Measurements from ENCODE around the gene RICTOR.

RICTOR gene

GRCh38 chr5:39092581-39093351 lies 18.6 kb upstream of the RICTOR start:
- no peak for DNase-seq (ENCODE audit: low spot score)

- no peak for DNase-seq (ENCODE audit: low spot score)
Measured at GRCh38 chr5:39091940-39092580, 17.9 kb upstream of the RICTOR start.

GRCh38 chr5:39083968-39084367 lies 9.8 kb upstream of the RICTOR start:
- DNase-seq (ENCODE audit: low spot score), result no peak

GRCh38 chr5:39082995-39083394 lies 8.8 kb upstream of the RICTOR start:
- DNase-seq (ENCODE audit: low spot score), result no peak

GRCh38 chr5:39080597-39081204 lies 6.5 kb upstream of the RICTOR start:
- DNase-seq (ENCODE audit: low spot score), result peak; percentile 71

GRCh38 chr5:39080168-39080567 lies 6.0 kb upstream of the RICTOR start:
- DNase-seq (ENCODE audit: low spot score), result no peak

- DNase-seq (ENCODE audit: low spot score), result no peak
Measured at GRCh38 chr5:39079147-39079546, 4.9 kb upstream of the RICTOR start.

- DNase-seq (ENCODE audit: low spot score), result no peak
Measured at GRCh38 chr5:39076757-39077728, 2.8 kb upstream of the RICTOR start.

GRCh38 chr5:39076101-39076756 lies 2.0 kb upstream of the RICTOR start:
- no peak for DNase-seq (ENCODE audit: low spot score)

GRCh38 chr5:39073767-39074016 lies 507 bp downstream of the RICTOR start:
- no peak for DNase-seq (ENCODE audit: low spot score)

GRCh38 chr5:39072925-39073766 lies 1.1 kb downstream of the RICTOR start:
- peak; percentile 86 for DNase-seq (ENCODE audit: low spot score)

- DNase-seq (ENCODE audit: low spot score), result no peak
Measured at GRCh38 chr5:39068099-39068498, 6.1 kb downstream of the RICTOR start.

- no peak for DNase-seq (ENCODE audit: low spot score)
Measured at GRCh38 chr5:39064450-39064849, 9.7 kb downstream of the RICTOR start.

GRCh38 chr5:39063037-39063436 lies 11.2 kb downstream of the RICTOR start:
- no peak for DNase-seq (ENCODE audit: low spot score)

GRCh38 chr5:39062530-39062929 lies 11.7 kb downstream of the RICTOR start:
- no peak for DNase-seq (ENCODE audit: low spot score)

- DNase-seq (ENCODE audit: low spot score), result no peak
Measured at GRCh38 chr5:39062104-39062503, 12.1 kb downstream of the RICTOR start.

GRCh38 chr5:39059064-39059463 lies 15.1 kb downstream of the RICTOR start:
- DNase-seq (ENCODE audit: low spot score), result no peak

- DNase-seq (ENCODE audit: low spot score), result no peak
Measured at GRCh38 chr5:39058178-39058921, 15.8 kb downstream of the RICTOR start.

- DNase-seq (ENCODE audit: low spot score), result no peak
Measured at GRCh38 chr5:39057734-39058133, 16.5 kb downstream of the RICTOR start.

GRCh38 chr5:39055768-39056398 lies 18.3 kb downstream of the RICTOR start:
- no peak for DNase-seq (ENCODE audit: low spot score)

All from HuH-7 (cell line).